Testis (tissue), 2 donors: ENCODE results near the gene USP16.

Experiments
- POLR2A ChIP-seq: fragments of 450-650 bp; IDR thresholded peaks from one replicate; pipeline ENCODE4 v1.6.1; 2017; ENCODE audit warnings: antibody characterized with exemption, mild to moderate bottlenecking, moderate library complexity
- TF ChIP-seq, protein P1 (sequence below), 3 experiments: fragments of 450-650 bp in 2 of 3; fragments of 200-600 bp in 1 of 3; sonication (generic) in 1 of 3; IDR thresholded peaks; one replicate each; pipeline ENCODE4 v1.5.1; 2016 to 2019; ENCODE audit warnings: antibody characterized with exemption in 3 of 3, mild to moderate bottlenecking in 2 of 3, moderate library complexity in 1 of 3

DNA sequence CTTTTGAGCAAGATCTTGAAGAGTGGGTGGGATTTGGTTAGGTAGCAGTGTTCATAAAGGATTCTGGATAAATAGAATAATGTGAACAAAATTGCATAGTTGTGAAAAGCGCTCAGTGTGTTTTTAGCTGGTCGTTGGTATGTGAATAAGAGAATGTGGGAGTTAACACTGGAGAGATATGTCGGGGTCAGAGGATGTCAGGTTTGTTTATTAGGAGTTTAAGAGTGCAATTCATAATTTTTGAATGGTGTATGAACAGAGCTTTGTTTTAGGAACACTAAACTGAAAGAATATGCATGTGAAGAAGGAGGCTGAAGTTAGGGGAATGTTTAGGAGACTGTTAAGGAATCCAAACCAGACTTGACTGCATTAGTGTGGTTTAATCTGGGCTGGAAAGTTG lies 9.4 kb downstream of the USP16 start:
- TF ChIP-seq, protein P1, sequence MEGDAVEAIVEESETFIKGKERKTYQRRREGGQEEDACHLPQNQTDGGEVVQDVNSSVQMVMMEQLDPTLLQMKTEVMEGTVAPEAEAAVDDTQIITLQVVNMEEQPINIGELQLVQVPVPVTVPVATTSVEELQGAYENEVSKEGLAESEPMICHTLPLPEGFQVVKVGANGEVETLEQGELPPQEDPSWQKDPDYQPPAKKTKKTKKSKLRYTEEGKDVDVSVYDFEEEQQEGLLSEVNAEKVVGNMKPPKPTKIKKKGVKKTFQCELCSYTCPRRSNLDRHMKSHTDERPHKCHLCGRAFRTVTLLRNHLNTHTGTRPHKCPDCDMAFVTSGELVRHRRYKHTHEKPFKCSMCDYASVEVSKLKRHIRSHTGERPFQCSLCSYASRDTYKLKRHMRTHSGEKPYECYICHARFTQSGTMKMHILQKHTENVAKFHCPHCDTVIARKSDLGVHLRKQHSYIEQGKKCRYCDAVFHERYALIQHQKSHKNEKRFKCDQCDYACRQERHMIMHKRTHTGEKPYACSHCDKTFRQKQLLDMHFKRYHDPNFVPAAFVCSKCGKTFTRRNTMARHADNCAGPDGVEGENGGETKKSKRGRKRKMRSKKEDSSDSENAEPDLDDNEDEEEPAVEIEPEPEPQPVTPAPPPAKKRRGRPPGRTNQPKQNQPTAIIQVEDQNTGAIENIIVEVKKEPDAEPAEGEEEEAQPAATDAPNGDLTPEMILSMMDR (IDR thresholded peaks at IDR 0.05): no peak
- no peak for TF ChIP-seq POLR2A
